Non-pigmented ciliary epithelial cell (primary cell): ENCODE measurements around the gene CACNA2D2.

Experiments used
- DNase-seq: peaks from one replicate; pipeline ENCODE4 v3.0.0-alpha.2; 2010; ENCODE audit warnings: low read depth

CACNA2D2 gene

GRCh38 chr3:50425911-50426310 lies 77.5 kb downstream of the CACNA2D2 start:
- DNase-seq: no peak

DNA sequence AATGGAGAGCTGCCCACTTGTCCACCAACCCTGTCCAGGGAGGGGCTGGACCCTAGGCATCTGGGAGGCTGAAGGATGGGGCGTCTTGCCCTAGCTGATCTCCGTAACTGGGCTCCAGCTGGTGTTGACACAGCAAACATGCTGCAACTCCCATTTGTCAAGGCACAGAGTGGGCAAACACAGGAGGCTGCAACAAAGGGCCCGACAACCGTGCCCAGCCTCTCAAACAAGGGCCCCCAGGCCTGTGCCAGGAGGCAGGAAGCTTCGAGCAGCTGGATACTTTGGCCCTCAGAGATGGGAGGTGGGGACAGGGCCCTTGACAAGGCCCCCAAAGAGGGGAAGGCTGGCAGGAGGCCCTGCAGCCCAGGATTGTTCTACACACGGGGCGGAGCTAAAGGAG lies 79.9 kb downstream of the CACNA2D2 start:
- DNase-seq: no peak

GRCh38 chr3:50422153-50422552 lies 81.3 kb downstream of the CACNA2D2 start:
- no peak for DNase-seq

GRCh38 chr3:50419595-50420370 lies 83.7 kb downstream of the CACNA2D2 start:
- no peak for DNase-seq

DNA sequence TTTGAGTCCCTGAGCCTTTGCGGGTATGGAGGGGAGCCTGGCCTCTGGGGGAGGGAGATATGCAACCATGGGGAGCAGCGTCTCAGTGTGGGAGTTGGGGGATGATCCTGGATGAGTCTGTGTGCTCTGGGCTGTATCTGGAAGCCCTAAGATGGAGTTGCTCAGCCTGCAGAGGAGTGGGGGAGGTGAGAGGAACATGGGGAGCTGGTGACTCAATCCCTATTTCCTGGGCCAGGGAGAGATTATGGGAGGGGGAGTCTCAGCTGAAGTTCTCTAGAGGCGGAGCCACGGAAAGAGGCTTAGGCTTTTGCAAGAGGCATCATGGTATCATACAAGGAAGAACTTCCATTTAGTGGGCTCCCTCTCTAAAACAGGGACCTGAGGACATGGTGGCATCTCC lies 84.6 kb downstream of the CACNA2D2 start:
- DNase-seq: peak; percentile 13

DNA sequence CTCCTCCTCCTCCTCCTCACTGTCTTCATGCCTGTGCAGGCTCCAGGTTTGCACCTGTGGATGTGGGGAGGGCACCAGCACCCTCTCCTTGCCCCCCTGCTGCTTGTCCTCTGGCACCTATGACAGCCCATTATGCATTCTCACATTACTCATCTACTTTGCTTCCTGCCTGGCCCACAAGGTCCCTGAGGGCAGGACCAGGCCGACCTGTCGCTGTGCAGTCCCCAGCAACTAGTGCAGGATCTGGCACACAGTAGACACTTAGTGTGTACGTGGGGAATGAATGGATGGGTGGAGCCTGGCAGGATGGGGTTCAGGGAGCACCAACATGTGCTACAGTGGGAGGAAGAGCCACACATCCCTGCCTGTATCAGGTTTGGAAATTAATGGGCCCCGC lies 85.8 kb downstream of the CACNA2D2 start:
- DNase-seq: no peak

- DNase-seq: no peak
Measured at GRCh38 chr3:50416736-50417636, 86.4 kb downstream of the CACNA2D2 start.

- no peak for DNase-seq
Measured at GRCh38 chr3:50415816-50416215, 87.6 kb downstream of the CACNA2D2 start.

DNA sequence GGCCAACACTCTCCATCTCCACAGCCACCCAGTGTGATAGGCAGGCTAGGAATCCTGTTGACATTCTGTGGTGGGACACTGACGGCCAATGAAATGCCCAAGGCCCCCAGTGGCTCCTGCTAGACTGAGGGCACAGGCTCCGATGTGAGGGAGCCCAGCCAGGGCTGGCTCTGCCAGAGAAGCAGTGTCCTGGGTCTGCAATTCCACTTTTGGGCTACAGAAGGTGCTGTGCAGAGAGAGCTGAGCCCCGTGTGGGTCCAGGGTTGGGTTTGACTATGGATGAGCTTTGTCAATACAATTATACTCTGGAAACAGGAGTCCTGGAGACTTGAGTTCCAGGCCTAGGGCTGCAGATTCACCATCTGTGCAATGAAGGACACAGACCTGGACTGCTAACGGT lies 88.4 kb downstream of the CACNA2D2 start:
- no peak for DNase-seq

- no peak for DNase-seq
Measured at GRCh38 chr3:50414616-50415015, 88.8 kb downstream of the CACNA2D2 start.

GRCh38 chr3:50412231-50412754 lies 91.1 kb downstream of the CACNA2D2 start:
- no peak for DNase-seq

DNA sequence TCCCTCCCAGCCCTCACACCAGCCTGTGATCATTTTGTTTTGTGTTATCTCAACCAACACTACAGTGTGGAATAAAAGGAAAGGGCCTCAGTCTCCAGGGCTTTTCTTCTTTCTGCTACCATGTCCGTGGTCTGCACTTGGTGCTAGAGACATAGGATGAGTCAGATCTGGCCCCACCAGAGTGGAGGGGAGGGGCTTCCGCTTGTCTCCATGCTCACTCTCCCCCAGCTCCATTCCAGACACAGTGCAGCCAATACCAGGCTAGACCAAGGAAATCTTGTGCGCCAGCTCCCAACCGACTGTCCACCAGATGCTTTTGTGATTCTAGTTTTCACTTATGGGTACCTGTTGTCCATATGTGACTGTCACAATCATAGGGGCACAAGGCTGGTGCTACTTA lies 92.2 kb downstream of the CACNA2D2 start:
- DNase-seq: no peak

GRCh38 chr3:50410608-50411139 lies 92.8 kb downstream of the CACNA2D2 start:
- DNase-seq: no peak

GRCh38 chr3:50410185-50410584 lies 93.2 kb downstream of the CACNA2D2 start:
- DNase-seq: no peak

GRCh38 chr3:50408443-50408944 lies 94.9 kb downstream of the CACNA2D2 start:
- no peak for DNase-seq

- DNase-seq: no peak
Measured at GRCh38 chr3:50406487-50406886, 96.9 kb downstream of the CACNA2D2 start.

- DNase-seq: no peak
Measured at GRCh38 chr3:50405249-50405648, 98.2 kb downstream of the CACNA2D2 start.

DNA sequence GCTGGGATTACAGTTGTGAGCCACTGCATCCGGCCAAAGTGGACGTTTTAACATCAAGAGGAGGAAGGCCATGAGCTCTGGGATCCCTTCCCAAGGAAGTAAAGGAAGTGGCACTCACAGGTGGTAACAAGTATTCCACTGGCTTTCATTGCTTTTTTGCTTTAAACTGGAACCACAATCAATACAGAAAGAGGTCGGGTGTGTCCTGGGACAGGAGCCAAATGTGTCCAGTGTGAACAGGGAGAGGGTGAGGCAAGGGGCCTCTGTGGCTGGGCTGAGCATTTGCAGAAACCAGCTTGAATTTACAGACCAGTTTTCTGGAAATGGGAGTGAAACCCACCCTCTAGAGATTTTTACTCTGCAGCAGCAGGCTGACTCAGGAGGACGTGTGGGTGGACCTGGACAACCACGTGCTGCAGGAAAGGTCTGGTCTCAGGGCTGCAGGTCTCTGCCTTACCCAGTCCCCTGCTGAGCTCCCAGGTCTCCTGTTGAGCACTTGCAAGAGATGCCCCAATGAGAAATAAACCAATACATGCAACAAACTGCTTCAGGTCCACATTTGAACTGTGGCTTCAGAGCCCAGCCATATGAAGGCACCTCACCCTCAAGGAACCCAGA lies 101.3 kb downstream of the CACNA2D2 start:
- DNase-seq: no peak

GRCh38 chr3:50396502-50396901 lies 106.9 kb downstream of the CACNA2D2 start:
- DNase-seq: no peak

- DNase-seq: no peak
Measured at GRCh38 chr3:50395070-50395860, 108.2 kb downstream of the CACNA2D2 start.

DNA sequence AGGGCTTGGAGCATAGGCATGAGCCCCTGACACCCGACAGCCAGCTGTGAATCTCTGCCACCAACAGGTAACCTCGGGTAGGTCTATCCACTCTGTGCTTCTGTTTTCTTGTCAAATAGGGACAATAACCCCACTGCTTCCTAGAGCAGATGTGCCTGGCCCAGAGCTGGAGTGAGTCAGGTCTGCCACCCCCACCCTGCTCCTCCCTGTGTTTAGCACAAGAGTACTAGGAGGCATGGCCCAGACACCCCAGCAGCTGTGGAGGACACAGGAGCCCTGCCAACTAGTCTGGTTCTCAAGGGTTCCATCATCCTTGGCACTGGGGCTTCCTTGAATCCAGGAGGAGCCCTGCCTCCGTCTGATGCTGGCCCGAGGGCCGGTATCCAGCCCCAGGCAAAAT lies 110.4 kb downstream of the CACNA2D2 start:
- DNase-seq: no peak
